Parathyroid adenoma (tissue), 2 donors: Measurements from ENCODE around the gene PDE6H.
A peak's percentile ranks its signal among the peaks of the same experiment; 100 is the strongest.

Experiments
- H2AFZ ChIP-seq: fragments of 300-600 bp; sonication (generic); one replicate; pipeline ENCODE4 v1.7.0; 2017; ENCODE audit warnings: antibody characterized with exemption, mild to moderate bottlenecking
- H3K27ac ChIP-seq: fragments of 300-600 bp; sonication (generic); one replicate; pipeline ENCODE4 v1.7.0; 2017
- H3K27me3 ChIP-seq: fragments of 300-600 bp; sonication (generic); one replicate; pipeline ENCODE4 v1.7.0; 2017; ENCODE audit warnings: low read length; ENCODE audit not compliant: control insufficient read depth, insufficient read depth
- H3K36me3 ChIP-seq: fragments of 300-600 bp; sonication (generic); one replicate; pipeline ENCODE4 v1.7.0; 2017; ENCODE audit warnings: low read length; ENCODE audit not compliant: control insufficient read depth, insufficient read depth
- H3K4me1 ChIP-seq: fragments of 300-600 bp; sonication (generic); one replicate; pipeline ENCODE4 v1.7.0; 2017; ENCODE audit warnings: control low read depth
- H3K4me2 ChIP-seq: fragments of 300-600 bp; sonication (generic); one replicate; pipeline ENCODE4 v1.7.0; 2017; ENCODE audit warnings: low read length
- H3K4me3 ChIP-seq: fragments of 300-600 bp; sonication (generic); one replicate; pipeline ENCODE4 v1.7.0; 2017; ENCODE audit warnings: low read depth, low read length
- H3K79me2 ChIP-seq: fragments of 300-600 bp; sonication (generic); one replicate; pipeline ENCODE4 v1.7.0; 2017; ENCODE audit warnings: control low read depth
- H3K9ac ChIP-seq: fragments of 300-600 bp; sonication (generic); one replicate; pipeline ENCODE4 v1.7.0; 2017; ENCODE audit warnings: mild to moderate bottlenecking
- H3K9me3 ChIP-seq: fragments of 300-600 bp; sonication (generic); one replicate; pipeline ENCODE4 v1.7.0; 2017; ENCODE audit warnings: low read length; ENCODE audit not compliant: control insufficient read depth
- CTCF ChIP-seq: fragments of 300-600 bp; sonication (generic); IDR thresholded peaks from one replicate; pipeline ENCODE4 v1.7.0; 2017; ENCODE audit warnings: antibody characterized with exemption, mild to moderate bottlenecking
- donor health status: primary hyperparathyroidism.

The PDE6H gene

DNA sequence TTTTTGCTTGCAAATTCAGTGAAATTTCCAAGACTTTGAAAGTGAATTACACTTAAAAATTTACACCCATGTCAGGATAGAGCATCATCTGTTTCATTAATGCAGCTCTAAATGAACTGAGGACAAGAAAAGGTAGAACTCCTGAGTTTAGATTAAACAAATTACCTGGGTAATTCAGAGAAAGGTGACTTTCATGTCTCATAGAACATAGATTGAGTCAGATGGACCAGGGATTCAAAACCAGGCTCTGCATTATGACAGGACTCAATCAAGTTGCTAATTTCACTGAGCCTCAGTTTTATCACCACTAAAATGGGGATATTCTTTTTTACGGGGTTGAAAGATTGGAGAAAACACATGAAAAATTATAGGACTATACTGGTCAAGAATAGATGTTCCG lies 15.9 kb upstream of the PDE6H start:
- peak overlapping the region; percentile 6 for H3K27ac ChIP-seq
- no peaks in the 10 kb centered on the region for H3K36me3 ChIP-seq
- H3K27me3 ChIP-seq: no peaks in the 10 kb centered on the region
- no peak overlapping the region for H3K9ac ChIP-seq
- no peak overlapping the region for H2AFZ ChIP-seq
- no peaks in the 10 kb centered on the region for H3K9me3 ChIP-seq
- TF ChIP-seq CTCF: no peak
- H3K79me2 ChIP-seq: no peaks in the 10 kb centered on the region
- H3K4me3 ChIP-seq: no peak overlapping the region
- H3K4me2 ChIP-seq: no peak overlapping the region
- H3K4me1 ChIP-seq: peaks cover 2% of the 10 kb centered on the region

DNA sequence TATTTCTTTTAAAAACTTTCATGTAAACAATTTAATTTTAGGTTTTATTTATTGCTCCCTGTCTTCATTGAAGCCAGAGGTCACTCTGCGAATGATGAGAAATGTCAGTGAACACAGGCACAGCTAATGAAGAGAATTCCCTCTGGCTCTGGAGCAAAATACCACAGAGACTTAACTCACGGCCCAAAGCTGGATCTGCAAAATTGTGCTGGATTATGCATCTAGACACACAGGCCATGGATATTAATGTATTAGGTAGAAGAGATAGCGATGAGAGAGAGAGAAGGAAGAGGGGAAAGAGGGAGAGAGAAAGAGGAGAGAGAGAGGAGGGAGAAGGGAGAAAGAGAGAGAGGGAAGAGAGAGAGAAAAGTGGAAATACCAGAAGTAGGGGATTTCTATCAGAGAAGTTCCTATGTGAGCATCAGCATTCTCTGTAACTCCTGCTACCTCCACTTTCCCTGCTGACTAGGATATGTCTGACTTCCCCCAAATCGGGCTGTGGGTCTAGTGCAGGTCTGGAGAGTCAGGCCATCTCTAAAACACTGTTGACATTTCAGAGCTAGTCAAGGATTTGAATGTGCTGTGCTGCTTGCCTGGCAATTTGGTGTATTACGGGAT lies 15.2 kb upstream of the PDE6H start:
- H2AFZ ChIP-seq: no peak overlapping the region
- no peaks in the 10 kb centered on the region for H3K79me2 ChIP-seq
- peak overlapping the region; percentile 32 for H3K4me2 ChIP-seq
- no peak overlapping the region for H3K4me3 ChIP-seq
- H3K4me1 ChIP-seq: no peaks in the 10 kb centered on the region
- no peaks in the 10 kb centered on the region for H3K36me3 ChIP-seq
- TF ChIP-seq CTCF: no peak
- H3K27ac ChIP-seq: peak overlapping the region; percentile 6
- no peaks in the 10 kb centered on the region for H3K27me3 ChIP-seq
- H3K9ac ChIP-seq: no peak overlapping the region
- H3K9me3 ChIP-seq: no peaks in the 10 kb centered on the region

- no peaks in the 10 kb centered on the region for H3K36me3 ChIP-seq
- no peak overlapping the region for H3K27ac ChIP-seq
- peak overlapping the region; percentile 19 for H3K4me3 ChIP-seq
- H3K9ac ChIP-seq: no peak overlapping the region
- H3K9me3 ChIP-seq: no peaks in the 10 kb centered on the region
- no peak overlapping the region for H2AFZ ChIP-seq
- H3K4me1 ChIP-seq: no peaks in the 10 kb centered on the region
- H3K27me3 ChIP-seq: no peaks in the 10 kb centered on the region
- no peak for TF ChIP-seq CTCF
- H3K4me2 ChIP-seq: peak overlapping the region; percentile 32
- no peaks in the 10 kb centered on the region for H3K79me2 ChIP-seq
Observed at GRCh38 chr12:14958361-14959125, 14.3 kb upstream of the PDE6H start.

DNA sequence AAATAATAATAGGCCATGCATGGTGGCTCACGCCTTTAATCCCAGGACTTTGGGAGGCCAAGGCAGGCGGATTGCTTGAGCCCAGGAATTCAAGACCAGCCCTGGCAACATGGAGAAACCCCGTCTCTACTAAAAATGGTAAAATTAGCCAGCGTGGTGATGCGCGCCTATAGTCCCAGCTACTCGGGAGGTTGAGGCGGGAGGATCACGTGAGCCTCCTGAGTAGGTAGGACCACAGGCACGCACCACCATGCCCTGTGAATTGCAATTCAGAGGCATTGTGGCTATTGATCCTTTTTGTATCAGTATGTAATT lies 13.8 kb upstream of the PDE6H start:
- H2AFZ ChIP-seq: no peak overlapping the region
- H3K4me1 ChIP-seq: no peaks in the 10 kb centered on the region
- H3K4me3 ChIP-seq: no peak overlapping the region
- no peaks in the 10 kb centered on the region for H3K27me3 ChIP-seq
- H3K9me3 ChIP-seq: no peaks in the 10 kb centered on the region
- H3K36me3 ChIP-seq: no peaks in the 10 kb centered on the region
- no peak overlapping the region for H3K9ac ChIP-seq
- no peak for TF ChIP-seq CTCF
- no peaks in the 10 kb centered on the region for H3K79me2 ChIP-seq
- H3K27ac ChIP-seq: no peak overlapping the region
- no peak overlapping the region for H3K4me2 ChIP-seq

DNA sequence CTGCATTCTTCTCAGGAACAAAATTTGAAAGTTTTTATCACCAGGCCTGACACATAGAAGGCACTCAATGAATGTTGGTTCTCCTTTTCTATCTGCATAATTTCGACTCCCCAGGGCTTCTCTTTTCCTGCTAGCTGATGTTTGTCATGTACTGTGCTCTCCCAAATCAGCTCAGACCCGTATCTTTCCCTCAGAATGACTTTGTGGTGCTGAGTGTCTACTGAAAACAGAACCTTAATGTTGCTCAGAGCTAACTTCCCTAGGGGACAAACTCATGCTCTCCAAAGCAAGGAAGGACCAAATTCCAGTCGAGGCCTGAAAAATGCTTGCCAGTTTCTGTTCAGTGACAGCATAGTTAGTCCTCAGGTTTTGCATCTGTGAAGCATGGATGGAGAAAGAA lies 13.4 kb upstream of the PDE6H start:
- peak overlapping the region; percentile 49 for H3K4me3 ChIP-seq
- no peak overlapping the region for H3K9ac ChIP-seq
- no peaks in the 10 kb centered on the region for H3K79me2 ChIP-seq
- TF ChIP-seq CTCF: no peak
- H3K27ac ChIP-seq: no peak overlapping the region
- no peak overlapping the region for H2AFZ ChIP-seq
- no peaks in the 10 kb centered on the region for H3K27me3 ChIP-seq
- no peaks in the 10 kb centered on the region for H3K9me3 ChIP-seq
- H3K4me2 ChIP-seq: no peak overlapping the region
- H3K36me3 ChIP-seq: no peaks in the 10 kb centered on the region
- no peaks in the 10 kb centered on the region for H3K4me1 ChIP-seq
